ENCODE results near the gene DCST1. TPM values are rescaled to one million over a fixed set of nuclear protein-coding genes. Genes with fewer than 3 reads are reported as not detected.

The DCST1 gene
- total RNA-seq, 1 experiment from 2014 or later, result 0.22 TPM

DNA sequence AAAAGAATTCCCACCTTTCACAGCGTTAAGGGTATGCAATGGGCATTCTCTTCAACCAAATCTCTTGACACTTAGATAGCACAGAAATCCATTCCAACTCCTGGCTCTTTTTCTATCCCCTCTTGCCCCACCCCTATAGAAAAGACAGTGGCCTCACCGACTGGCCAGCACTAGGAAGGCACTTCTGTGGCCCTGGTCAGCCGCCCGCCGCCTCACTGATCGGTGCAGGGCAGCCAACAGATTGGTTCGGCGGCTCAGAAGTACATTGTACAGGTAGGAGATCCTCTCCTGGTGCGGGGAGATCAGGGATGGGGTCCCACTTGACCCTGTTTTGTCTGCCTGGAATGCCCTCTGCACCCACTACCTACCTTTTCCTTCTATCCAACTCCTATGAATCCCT, 9.3 kb upstream of the DCST1 start:
- Histone ChIP-seq H3F3A (ENCODE audit: insufficient read depth, low read depth) (peaks cover 27% of the 10 kb centered on the region; the same call in 1 of the 2 replicates), H3K4me1 (replicated peaks; ENCODE audit: insufficient read depth) (peaks cover 47% of the 10 kb centered on the region), H3K4me2 (no peak overlapping the region), H4K20me1 (ENCODE audit: insufficient read depth) (no peaks in the 10 kb centered on the region), H3K27me3 (ENCODE audit: insufficient read depth, low read depth) (no peaks in the 10 kb centered on the region), H2AFZ (no peak overlapping the region), H3K9me2 (ENCODE audit: insufficient read depth) (no peaks in the 10 kb centered on the region), H3K4me3 (no peak overlapping the region), H3K27ac (no peak overlapping the region), H3K79me2 (ENCODE audit: low read depth) (no peaks in the 10 kb centered on the region), H3K36me3 (ENCODE audit: low read depth) (no peaks in the 10 kb centered on the region), H3K9me3 (ENCODE audit: insufficient read depth, low read depth) (no peaks in the 10 kb centered on the region)
- POLR2A ChIA-PET (ENCODE audit: unreplicated experiment), result no interaction called here
- TF ChIP-seq EZH2 (IDR thresholded peaks at IDR 0.05; ENCODE audit: low read depth), result no peak
- TF ChIP-seq, protein P1, sequence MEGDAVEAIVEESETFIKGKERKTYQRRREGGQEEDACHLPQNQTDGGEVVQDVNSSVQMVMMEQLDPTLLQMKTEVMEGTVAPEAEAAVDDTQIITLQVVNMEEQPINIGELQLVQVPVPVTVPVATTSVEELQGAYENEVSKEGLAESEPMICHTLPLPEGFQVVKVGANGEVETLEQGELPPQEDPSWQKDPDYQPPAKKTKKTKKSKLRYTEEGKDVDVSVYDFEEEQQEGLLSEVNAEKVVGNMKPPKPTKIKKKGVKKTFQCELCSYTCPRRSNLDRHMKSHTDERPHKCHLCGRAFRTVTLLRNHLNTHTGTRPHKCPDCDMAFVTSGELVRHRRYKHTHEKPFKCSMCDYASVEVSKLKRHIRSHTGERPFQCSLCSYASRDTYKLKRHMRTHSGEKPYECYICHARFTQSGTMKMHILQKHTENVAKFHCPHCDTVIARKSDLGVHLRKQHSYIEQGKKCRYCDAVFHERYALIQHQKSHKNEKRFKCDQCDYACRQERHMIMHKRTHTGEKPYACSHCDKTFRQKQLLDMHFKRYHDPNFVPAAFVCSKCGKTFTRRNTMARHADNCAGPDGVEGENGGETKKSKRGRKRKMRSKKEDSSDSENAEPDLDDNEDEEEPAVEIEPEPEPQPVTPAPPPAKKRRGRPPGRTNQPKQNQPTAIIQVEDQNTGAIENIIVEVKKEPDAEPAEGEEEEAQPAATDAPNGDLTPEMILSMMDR (conservative IDR thresholded peaks at IDR 0.05), result no peak
- no peak for DNase-seq
- CTCF ChIA-PET, result interaction anchor here (1.3 kb wide), 1 partner anchor 21 kb away, joined by 3 read pairs; no protein-coding TSS in a partner anchor
- BruUV-seq (replicated peaks), result no TSS peak
- intact Hi-C loops (cut with micrococcal nuclease; ENCODE audit: unreplicated experiment), result no loop called here

DNA sequence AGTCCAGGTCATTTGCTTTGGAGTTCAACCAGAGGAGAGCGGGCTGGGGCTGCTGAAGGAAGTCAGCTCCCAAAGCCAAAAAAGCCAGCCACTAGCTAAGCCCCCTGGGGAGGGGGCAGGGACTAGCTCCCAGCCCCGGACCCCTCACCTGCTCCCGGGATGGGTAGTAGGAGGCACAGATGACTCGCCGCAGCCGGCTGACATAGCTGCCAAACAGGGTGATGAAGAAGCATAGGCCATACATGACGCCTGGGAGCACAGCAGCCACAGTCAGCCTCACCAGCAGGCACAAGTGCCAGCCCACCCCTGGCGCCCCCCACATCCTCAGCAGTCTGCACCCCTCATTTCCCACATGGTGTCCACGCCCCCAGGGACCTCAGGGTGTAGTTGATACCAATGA, 7.5 kb upstream of the DCST1 start:
- no peaks in the 10 kb centered on the region for H4K20me1 ChIP-seq (ENCODE audit: insufficient read depth)
- H3K9me3 ChIP-seq (ENCODE audit: insufficient read depth, low read depth), result no peaks in the 10 kb centered on the region
- no peak for DNase-seq
- intact Hi-C loops (cut with micrococcal nuclease; ENCODE audit: unreplicated experiment), result no loop called here
- no peaks in the 10 kb centered on the region for H3K27me3 ChIP-seq (ENCODE audit: insufficient read depth, low read depth)
- ChIA-PET POLR2A (ENCODE audit: unreplicated experiment) (no interaction called here), CTCF (no interaction called here)
- H3K36me3 ChIP-seq (ENCODE audit: low read depth), result no peaks in the 10 kb centered on the region
- H3K4me3 ChIP-seq, result no peak overlapping the region
- TF ChIP-seq, protein P1 (conservative IDR thresholded peaks at IDR 0.05), result no peak
- no peak for TF ChIP-seq EZH2 (IDR thresholded peaks at IDR 0.05; ENCODE audit: low read depth)
- no peaks in the 10 kb centered on the region for H3K79me2 ChIP-seq (ENCODE audit: low read depth)
- H3K9me2 ChIP-seq (ENCODE audit: insufficient read depth), result no peaks in the 10 kb centered on the region
- no TSS peak for BruUV-seq (replicated peaks)
- H3K4me1 ChIP-seq (replicated peaks; ENCODE audit: insufficient read depth), result peaks cover 47% of the 10 kb centered on the region
- no peak overlapping the region for H3K27ac ChIP-seq
- H2AFZ ChIP-seq, result no peak overlapping the region
- H3F3A ChIP-seq (ENCODE audit: insufficient read depth, low read depth), result peaks cover 27% of the 10 kb centered on the region; the same call in 1 of the 2 replicates
- peak overlapping the region; percentile 29 for H3K4me2 ChIP-seq

DNA sequence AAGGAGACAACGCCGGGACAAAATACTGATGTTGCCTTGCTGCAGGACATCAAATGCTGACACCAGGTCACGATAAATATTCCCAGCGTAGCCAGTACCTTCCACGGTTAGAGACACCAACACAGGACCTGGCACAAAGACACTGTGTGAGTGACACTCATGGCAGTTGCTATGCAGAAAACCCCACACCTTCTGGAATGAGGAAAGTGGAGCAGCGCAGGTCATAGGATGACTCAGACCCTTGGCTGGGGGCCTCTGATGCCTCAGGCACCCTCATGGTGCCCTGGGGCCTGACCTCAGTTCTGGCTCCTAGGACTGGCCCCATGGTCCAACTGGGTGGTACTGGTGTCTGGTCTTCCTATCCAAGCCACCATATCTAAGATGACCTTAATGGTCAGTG, 7.0 kb upstream of the DCST1 start:
- H3K36me3 ChIP-seq (ENCODE audit: low read depth), result no peaks in the 10 kb centered on the region
- intact Hi-C loops (cut with micrococcal nuclease; ENCODE audit: unreplicated experiment), result no loop called here
- no peak overlapping the region for H3K4me3 ChIP-seq
- H3K9me2 ChIP-seq (ENCODE audit: insufficient read depth), result no peaks in the 10 kb centered on the region
- ChIA-PET CTCF (no interaction called here), POLR2A (ENCODE audit: unreplicated experiment) (no interaction called here)
- peak overlapping the region; percentile 29 for H3K4me2 ChIP-seq
- no peaks in the 10 kb centered on the region for H3K27me3 ChIP-seq (ENCODE audit: insufficient read depth, low read depth)
- no TSS peak for BruUV-seq (replicated peaks)
- H3K27ac ChIP-seq, result peak overlapping the region; percentile 48
- H2AFZ ChIP-seq, result no peak overlapping the region
- peaks cover 46% of the 10 kb centered on the region for H3K4me1 ChIP-seq (replicated peaks; ENCODE audit: insufficient read depth)
- H4K20me1 ChIP-seq (ENCODE audit: insufficient read depth), result no peaks in the 10 kb centered on the region
- peak; percentile 75 to 82 for DNase-seq
- TF ChIP-seq, protein P1 (conservative IDR thresholded peaks at IDR 0.05), result no peak
- TF ChIP-seq EZH2 (IDR thresholded peaks at IDR 0.05; ENCODE audit: low read depth), result no peak
- no peaks in the 10 kb centered on the region for H3K9me3 ChIP-seq (ENCODE audit: insufficient read depth, low read depth)
- H3F3A ChIP-seq (ENCODE audit: insufficient read depth, low read depth), result peaks cover 27% of the 10 kb centered on the region; the same call in 1 of the 2 replicates
- no peaks in the 10 kb centered on the region for H3K79me2 ChIP-seq (ENCODE audit: low read depth)
